ENCODE measurements around the gene GPNMB. TPM values are rescaled to one million over a fixed set of nuclear protein-coding genes. Genes with fewer than 3 reads are reported as not detected.

GPNMB gene
- total RNA-seq, 1 experiment from 2014 or later, result 1.2 TPM

DNA sequence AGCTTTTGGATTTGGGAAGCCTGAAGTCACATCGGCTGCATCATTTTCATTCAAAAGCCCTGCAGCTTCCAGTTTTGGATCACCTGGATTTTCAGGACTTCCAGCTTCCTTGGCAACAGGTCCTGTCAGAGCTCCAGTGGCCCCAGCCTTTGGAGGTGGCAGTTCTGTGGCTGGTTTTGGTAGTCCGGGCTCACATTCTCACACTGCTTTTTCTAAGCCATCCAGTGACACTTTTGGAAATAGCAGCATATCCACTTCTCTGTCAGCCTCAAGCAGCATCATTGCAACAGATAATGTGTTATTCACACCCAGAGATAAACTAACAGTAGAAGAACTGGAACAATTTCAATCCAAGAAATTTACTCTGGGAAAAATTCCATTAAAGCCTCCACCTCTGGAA, 46.2 kb upstream of the GPNMB start:
- H3K4me3 Mint-ChIP-seq, result no peak overlapping the region
- Histone ChIP-seq H2BK12ac (ENCODE audit: insufficient read length, low read depth, low read length) (no peak overlapping the region), H4K8ac (replicated peaks; ENCODE audit: insufficient read length, low read depth, low read length) (no peak overlapping the region), H3K18ac (ENCODE audit: insufficient read length, low read depth, low read length) (no peak overlapping the region), H3K27me3 (ENCODE audit: insufficient read depth, low read length) (no peaks in the 10 kb centered on the region), H3K4me1 (ENCODE audit: insufficient read depth, low read length) (no peaks in the 10 kb centered on the region), H3K56ac (ENCODE audit: insufficient read length, low read depth, low read length) (no peak overlapping the region), H2AFZ (ENCODE audit: low read length) (no peak overlapping the region), H3K9me3 (ENCODE audit: control insufficient read depth, low read depth, low read length) (no peaks in the 10 kb centered on the region), H3T11ph (ENCODE audit: low read length) (no peak overlapping the region), H2AK5ac (ENCODE audit: insufficient read length, low read length) (no peak overlapping the region), H3K9ac (ENCODE audit: extremely low read depth, insufficient read length, low read length) (no peak overlapping the region), H3K23ac (ENCODE audit: insufficient read length, low read depth, low read length) (no peak overlapping the region), H4K20me1 (ENCODE audit: control insufficient read depth, insufficient read depth, insufficient read length) (no peaks in the 10 kb centered on the region), H3K27ac (ENCODE audit: insufficient read length, low read depth, low read length) (no peak overlapping the region), H3K23me2 (ENCODE audit: insufficient read length, low read depth, low read length, poor library complexity, severe bottlenecking) (no peaks in the 10 kb centered on the region), H3K79me1 (ENCODE audit: insufficient read depth, low read depth, low read length, poor library complexity, severe bottlenecking) (no peaks in the 10 kb centered on the region), H2BK15ac (ENCODE audit: low read depth, low read length) (no peak overlapping the region), H3K14ac (ENCODE audit: insufficient read depth, low read length) (no peak overlapping the region), H3K4me2 (ENCODE audit: insufficient read depth, insufficient read length, low read length) (no peak overlapping the region), H2BK120ac (ENCODE audit: low read depth, low read length, poor library complexity, severe bottlenecking) (no peak overlapping the region), H4K91ac (ENCODE audit: insufficient read length, low read depth, low read length) (no peak overlapping the region), H3K4ac (ENCODE audit: low read depth, low read length) (no peak overlapping the region), H3K79me2 (ENCODE audit: insufficient read depth, low read length) (no peaks in the 10 kb centered on the region), H2BK5ac (ENCODE audit: insufficient read length, low read length) (no peak overlapping the region), H4K5ac (ENCODE audit: insufficient read length, low read depth, low read length) (no peak overlapping the region), H2BK20ac (ENCODE audit: low read depth, low read length, poor library complexity, severe bottlenecking) (no peak overlapping the region)
- no peaks in the 10 kb centered on the region; a peak in 1 of 5 replicates for H3K9me3 Mint-ChIP-seq
- TF ChIP-seq CTCF (conservative IDR thresholded peaks at IDR 0.05), result no peak
- no CpG with 5 or more reads among the region's 2 CpGs for WGBS (ENCODE audit: extremely low coverage, insufficient read length, low lambda C conversion rate)
- H3K27ac Mint-ChIP-seq, result no peak overlapping the region
- H3K27me3 Mint-ChIP-seq (ENCODE audit: low read depth), result no peaks in the 10 kb centered on the region
- H3K36me3 Mint-ChIP-seq (ENCODE audit: insufficient read depth in 1 of 3, low read depth in 3 of 3), result peaks cover 35 to 54% (median 51%) of the 10 kb centered on the region in 3 experiments; a peak in 6 of 7 replicates
- DNase-seq, result no peak
- H3K4me1 Mint-ChIP-seq, result no peaks in the 10 kb centered on the region
